Osteoblast (primary cell): Measurements from ENCODE around the gene ARFGAP2. TPM values are rescaled to one million over a fixed set of nuclear protein-coding genes. Genes with fewer than 3 reads are reported as not detected.

Experiments used
- DNase-seq: peaks from one replicate; pipeline ENCODE4 v3.0.0; 2011; ENCODE audit warnings: low spot score, mixed read lengths; ENCODE audit not compliant: insufficient read length; ENCODE audit errors: missing footprints
- H2AFZ ChIP-seq: 2 replicates; pipeline ENCODE4 v1.6.0; 2011; ENCODE audit warnings: mild to moderate bottlenecking, low read length
- H3K27ac ChIP-seq: 2 replicates; pipeline ENCODE4 v1.5.1; 2011; ENCODE audit warnings: mild to moderate bottlenecking, low read depth, low read length, moderate library complexity
- H3K27me3 ChIP-seq: 2 replicates; pipeline ENCODE4 v1.6.0; 2012; ENCODE audit warnings: mild to moderate bottlenecking, control low read depth, inconsistent platforms, low read length, moderate library complexity; ENCODE audit not compliant: insufficient read depth
- H3K36me3 ChIP-seq: 2 replicates; pipeline ENCODE4 v1.5.1; 2011; ENCODE audit warnings: mild to moderate bottlenecking, low read length, control low read depth, moderate library complexity; ENCODE audit not compliant: insufficient read depth
- H3K4me1 ChIP-seq: 2 replicates; pipeline ENCODE4 v1.5.1; 2011; ENCODE audit warnings: mild to moderate bottlenecking, low read length, control low read depth, moderate library complexity; ENCODE audit not compliant: insufficient read depth
- H3K4me2 ChIP-seq: 2 replicates; pipeline ENCODE4 v1.6.0; 2011; ENCODE audit warnings: mild to moderate bottlenecking, low read length; ENCODE audit not compliant: insufficient read depth
- H3K4me3 ChIP-seq: fragments of 200-600 bp; sonication (generic); 3 replicates; pipeline ENCODE4 v1.5.1; 2012; ENCODE audit warnings: mild to moderate bottlenecking, low read length, inconsistent platforms; ENCODE audit not compliant: insufficient read depth
- H3K79me2 ChIP-seq: 2 replicates; pipeline ENCODE4 v1.6.0; 2012; ENCODE audit warnings: mild to moderate bottlenecking, low read length, control low read depth, inconsistent platforms; ENCODE audit not compliant: insufficient read depth
- H3K9me3 ChIP-seq: 2 replicates; pipeline ENCODE4 v1.5.1; 2011; ENCODE audit warnings: low read depth, low read length, control low read depth
- H4K20me1 ChIP-seq: 2 replicates; pipeline ENCODE4 v1.6.0; 2012; ENCODE audit warnings: mild to moderate bottlenecking, low read length, control low read depth; ENCODE audit not compliant: insufficient read depth
- CTCF ChIP-seq: IDR thresholded peaks from 2 replicates; pipeline ENCODE4 v1.5.1; 2011; ENCODE audit warnings: mild to moderate bottlenecking, low read depth, low read length, moderate library complexity; ENCODE audit errors: extremely low read depth
- total RNA-seq: library from RNA; depleted of rRNA; stranded (reverse); fragments of >200 nt; gene quantifications from 2 replicates; pipeline ENCODE4 v1.2.3, GENCODE V29; 2012

The ARFGAP2 gene
- total RNA-seq, 1 donor: 139 TPM

- Histone ChIP-seq H4K20me1 (peaks cover 21% of the 10 kb centered on the region), H3K4me3 (no peak overlapping the region), H3K36me3 (peaks cover 2% of the 10 kb centered on the region), H2AFZ (no peak overlapping the region), H3K27me3 (no peaks in the 10 kb centered on the region), H3K4me1 (peaks cover 16% of the 10 kb centered on the region), H3K27ac (no peak overlapping the region), H3K9me3 (no peaks in the 10 kb centered on the region), H3K4me2 (no peak overlapping the region), H3K79me2 (no peaks in the 10 kb centered on the region)
- DNase-seq: no peak
- TF ChIP-seq CTCF: no peak
Observed at GRCh38 chr11:47156951-47157350, 19.7 kb downstream of the ARFGAP2 start.

GRCh38 chr11:47156333-47156732, 20.3 kb downstream of the ARFGAP2 start:
- Histone ChIP-seq H3K79me2 (no peaks in the 10 kb centered on the region), H3K27ac (no peak overlapping the region), H4K20me1 (peaks cover 15% of the 10 kb centered on the region), H2AFZ (no peak overlapping the region), H3K4me1 (peaks cover 13% of the 10 kb centered on the region), H3K36me3 (peaks cover 2% of the 10 kb centered on the region), H3K27me3 (no peaks in the 10 kb centered on the region), H3K4me2 (no peak overlapping the region), H3K9me3 (no peaks in the 10 kb centered on the region), H3K4me3 (no peak overlapping the region)
- no peak for DNase-seq
- no peak for TF ChIP-seq CTCF

GRCh38 chr11:47155879-47156278, 20.8 kb downstream of the ARFGAP2 start:
- H3K36me3 ChIP-seq: peaks cover 2% of the 10 kb centered on the region
- no peak overlapping the region for H3K4me2 ChIP-seq
- H3K79me2 ChIP-seq: no peaks in the 10 kb centered on the region
- H3K4me3 ChIP-seq: no peak overlapping the region
- no peak for TF ChIP-seq CTCF
- no peaks in the 10 kb centered on the region for H3K9me3 ChIP-seq
- DNase-seq: no peak
- H3K27ac ChIP-seq: no peak overlapping the region
- H2AFZ ChIP-seq: no peak overlapping the region
- H3K4me1 ChIP-seq: peaks cover 13% of the 10 kb centered on the region
- peaks cover 11% of the 10 kb centered on the region for H4K20me1 ChIP-seq
- H3K27me3 ChIP-seq: no peaks in the 10 kb centered on the region

GRCh38 chr11:47154616-47155570, 21.8 kb downstream of the ARFGAP2 start:
- no peak for DNase-seq
- TF ChIP-seq CTCF: no peak
- Histone ChIP-seq H3K4me3 (no peak overlapping the region), H4K20me1 (peaks cover 9% of the 10 kb centered on the region), H3K27me3 (no peaks in the 10 kb centered on the region), H3K79me2 (no peaks in the 10 kb centered on the region), H3K27ac (no peak overlapping the region), H3K4me2 (no peak overlapping the region), H3K36me3 (no peaks in the 10 kb centered on the region), H3K9me3 (no peaks in the 10 kb centered on the region), H3K4me1 (peaks cover 13% of the 10 kb centered on the region), H2AFZ (no peak overlapping the region)
